Keratinocyte (primary cell): Measurements from ENCODE around the gene SUFU. TPM values are rescaled to one million over a fixed set of nuclear protein-coding genes. Genes with fewer than 3 reads are reported as not detected.

Experiments
- DNase-seq: peaks from one replicate; pipeline ENCODE4 v3.0.0-alpha.2; 2011; ENCODE audit warnings: low read depth, missing footprints, low spot score
- FAIRE-seq: peaks from 2 replicates; lab custom pipeline; 2011; peaks lifted over from hg19 to GRCh38; lab: Jason Lieb, UNC
- H2AFZ ChIP-seq: 2 replicates; pipeline ENCODE4 v1.6.0; 2012; ENCODE audit warnings: low read length, control low read depth, inconsistent platforms; ENCODE audit not compliant: control insufficient read depth
- H3K27ac ChIP-seq: 2 replicates; pipeline ENCODE4 v1.5.1; 2011; ENCODE audit warnings: low read length; ENCODE audit not compliant: control insufficient read depth, insufficient read depth
- H3K27me3 ChIP-seq: 3 replicates; pipeline ENCODE4 v1.6.0; 2011; ENCODE audit warnings: low read length; ENCODE audit not compliant: control insufficient read depth, insufficient read depth; ENCODE audit errors: extremely low read depth
- H3K36me3 ChIP-seq, 2 experiments: 2 replicates in 1 of 2; 3 replicates in 1 of 2; pipeline ENCODE4 v1.5.1; 2011; ENCODE audit warnings: low read length in 2 of 2, mild to moderate bottlenecking in 1 of 2; ENCODE audit not compliant: control insufficient read depth in 2 of 2, insufficient read depth in 2 of 2; ENCODE audit errors: extremely low read depth in 1 of 2
- H3K4me1 ChIP-seq: 3 replicates; pipeline ENCODE4 v1.5.1; 2011; ENCODE audit warnings: low read length; ENCODE audit not compliant: control insufficient read depth, insufficient read depth; ENCODE audit errors: extremely low read depth
- H3K4me2 ChIP-seq: 3 replicates; pipeline ENCODE4 v1.6.0; 2011; ENCODE audit warnings: low read depth, low read length; ENCODE audit not compliant: control insufficient read depth, insufficient read depth; ENCODE audit errors: extremely low read depth
- H3K4me3 ChIP-seq, 3 experiments: fragments of 200-600 bp in 1 of 3; sonication (generic) in 1 of 3; 2 replicates in 2 of 3; 3 replicates in 1 of 3; pipeline ENCODE4 v1.5.1; 2011 to 2016; ENCODE audit warnings: low read length in 3 of 3, mild to moderate bottlenecking in 3 of 3, control low read depth in 2 of 3, inconsistent platforms in 1 of 3, low read depth in 1 of 3, mixed read lengths in 1 of 3, mixed run types in 1 of 3, moderate library complexity in 1 of 3; ENCODE audit not compliant: control insufficient read depth in 2 of 3, insufficient read depth in 2 of 3; ENCODE audit errors: extremely low read depth in 1 of 3
- H3K79me2 ChIP-seq: 2 replicates; pipeline ENCODE4 v1.6.0; 2012; ENCODE audit warnings: low read length; ENCODE audit not compliant: control insufficient read depth, insufficient read depth
- H3K9ac ChIP-seq: 3 replicates; pipeline ENCODE4 v1.6.0; 2011; ENCODE audit warnings: low read length; ENCODE audit not compliant: control insufficient read depth, insufficient read depth; ENCODE audit errors: extremely low read depth
- H3K9me1 ChIP-seq: 3 replicates; pipeline ENCODE4 v1.6.0; 2011; ENCODE audit warnings: low read length; ENCODE audit not compliant: control insufficient read depth, insufficient read depth; ENCODE audit errors: extremely low read depth
- H3K9me3 ChIP-seq: 2 replicates; pipeline ENCODE4 v1.5.1; 2012; ENCODE audit warnings: low read depth, low read length; ENCODE audit not compliant: control insufficient read depth
- H4K20me1 ChIP-seq: 3 replicates; pipeline ENCODE4 v1.6.0; 2011; ENCODE audit warnings: low read length; ENCODE audit not compliant: control insufficient read depth, insufficient read depth; ENCODE audit errors: extremely low read depth
- EZH2 ChIP-seq: IDR thresholded peaks from one replicate; pipeline ENCODE4 v1.6.1; 2012; ENCODE audit warnings: inconsistent platforms, mild to moderate bottlenecking, low read length, moderate library complexity
- dilution Hi-C: fragments of 300-500 bp; cut with MboI; formaldehyde crosslinking; loops from one replicate; pipeline ENCODE4 v1.7.0; 2020; ENCODE audit warnings: low sequenced_read_pairs; ENCODE audit not compliant: extremely low pct_ligation_motif_present
- polyA plus RNA-seq, 5 experiments: library from polyadenylated mRNA; depleted of rRNA in 3 of 5; stranded (reverse) in 3 of 5; stranded (forward) in 1 of 5; unstranded in 1 of 5; fragments of >200 nt; gene quantifications; 1 replicate in 1 of 5; 2 replicates in 3 of 5; 3 replicates in 1 of 5; pipeline versions ENCODE4 v1.2.1 to v1.2.3, GENCODE V29; 2011 to 2012; ENCODE audit warnings: missing spikeins in 2 of 5, low read depth in 1 of 5, low replicate concordance in 1 of 5
- TF ChIP-seq, protein P1 (sequence below), 3 experiments: IDR thresholded peaks in 1 of 3; conservative IDR thresholded peaks in 1 of 3; optimal IDR thresholded peaks in 1 of 3; 2 replicates in 2 of 3; 3 replicates in 1 of 3; pipeline versions ENCODE3 to v1.5.1; 2011; ENCODE audit warnings: low read length in 3 of 3, mild to moderate bottlenecking in 3 of 3, moderate library complexity in 2 of 3, control low read depth in 1 of 3, inconsistent platforms in 1 of 3; ENCODE audit not compliant: insufficient read depth in 2 of 3; ENCODE audit errors: extremely low read depth in 1 of 3

Gene SUFU
- polyA plus RNA-seq, 1 donor (not counting 4 experiments of a cell fraction or from before 2014, with no cell fraction given), result 3.7 TPM

DNA sequence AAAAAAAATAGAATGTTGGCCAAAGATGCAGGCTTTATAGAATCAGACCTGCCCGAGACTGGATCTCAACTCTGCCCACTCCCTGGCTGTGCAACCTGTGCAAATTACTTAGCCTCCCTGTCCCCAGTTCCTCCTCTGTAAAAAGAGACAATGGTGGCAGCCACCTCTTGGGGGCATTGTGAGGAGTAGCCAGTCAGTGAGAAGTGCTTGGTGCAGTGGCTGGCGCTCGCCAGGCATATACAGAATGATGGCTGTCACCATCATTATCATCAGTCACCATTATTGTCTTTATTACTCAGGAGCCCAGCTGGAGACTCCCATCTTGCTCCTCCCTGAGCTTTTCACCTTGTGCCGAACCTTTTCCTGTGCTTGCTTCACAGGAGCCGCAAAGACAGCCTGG lies 111.1 kb downstream of the SUFU start:
- Histone ChIP-seq H3K4me3 (no peak overlapping the region), H3K9me3 (no peaks in the 10 kb centered on the region), H3K27me3 (no peaks in the 10 kb centered on the region), H3K79me2 (no peaks in the 10 kb centered on the region), H3K4me1 (peaks cover 11% of the 10 kb centered on the region), H3K9ac (no peak overlapping the region), H3K4me2 (no peak overlapping the region), H3K9me1 (no peaks in the 10 kb centered on the region), H4K20me1 (no peaks in the 10 kb centered on the region), H2AFZ (no peak overlapping the region), H3K36me3 (peaks cover 6 to 11% of the 10 kb centered on the region in 2 experiments), H3K27ac (no peak overlapping the region)
- DNase-seq (no peak), FAIRE-seq (no peak)
- dilution Hi-C loops, result no loop called here
- no peak for TF ChIP-seq EZH2
- TF ChIP-seq, protein P1, sequence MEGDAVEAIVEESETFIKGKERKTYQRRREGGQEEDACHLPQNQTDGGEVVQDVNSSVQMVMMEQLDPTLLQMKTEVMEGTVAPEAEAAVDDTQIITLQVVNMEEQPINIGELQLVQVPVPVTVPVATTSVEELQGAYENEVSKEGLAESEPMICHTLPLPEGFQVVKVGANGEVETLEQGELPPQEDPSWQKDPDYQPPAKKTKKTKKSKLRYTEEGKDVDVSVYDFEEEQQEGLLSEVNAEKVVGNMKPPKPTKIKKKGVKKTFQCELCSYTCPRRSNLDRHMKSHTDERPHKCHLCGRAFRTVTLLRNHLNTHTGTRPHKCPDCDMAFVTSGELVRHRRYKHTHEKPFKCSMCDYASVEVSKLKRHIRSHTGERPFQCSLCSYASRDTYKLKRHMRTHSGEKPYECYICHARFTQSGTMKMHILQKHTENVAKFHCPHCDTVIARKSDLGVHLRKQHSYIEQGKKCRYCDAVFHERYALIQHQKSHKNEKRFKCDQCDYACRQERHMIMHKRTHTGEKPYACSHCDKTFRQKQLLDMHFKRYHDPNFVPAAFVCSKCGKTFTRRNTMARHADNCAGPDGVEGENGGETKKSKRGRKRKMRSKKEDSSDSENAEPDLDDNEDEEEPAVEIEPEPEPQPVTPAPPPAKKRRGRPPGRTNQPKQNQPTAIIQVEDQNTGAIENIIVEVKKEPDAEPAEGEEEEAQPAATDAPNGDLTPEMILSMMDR (optimal IDR thresholded peaks at IDR 0.05 in 1 of 3, IDR thresholded peaks at IDR 0.05 in 1 of 3, conservative IDR thresholded peaks at IDR 0.05 in 1 of 3; ENCODE audit: extremely low read depth in 1 of 3, insufficient read depth in 2 of 3, low read length in 3 of 3), result no peak

DNA sequence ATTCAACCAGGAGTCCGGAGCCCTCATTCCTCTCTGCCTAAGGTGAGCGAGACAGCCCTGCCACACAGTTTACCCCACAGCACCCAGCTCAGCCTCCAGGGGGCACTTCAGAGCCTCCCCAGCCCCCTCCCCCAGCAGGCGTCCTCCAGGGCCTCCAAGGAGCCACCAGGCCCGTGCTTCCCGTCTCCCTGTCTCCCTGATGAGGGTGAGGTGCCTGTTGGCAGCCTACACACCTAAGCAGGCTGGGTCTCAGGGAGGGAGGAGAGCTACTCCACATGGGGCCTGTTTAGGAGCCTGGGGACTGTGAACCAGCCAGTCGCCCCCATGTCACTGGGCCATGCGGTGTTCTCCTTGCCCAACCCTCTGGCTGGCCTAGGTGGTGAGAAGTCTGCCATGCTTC lies 111.6 kb downstream of the SUFU start:
- Histone ChIP-seq H3K27ac (no peak overlapping the region), H3K9me3 (no peaks in the 10 kb centered on the region), H4K20me1 (no peaks in the 10 kb centered on the region), H3K4me3 (no peak overlapping the region), H3K4me1 (peaks cover 15% of the 10 kb centered on the region), H3K9me1 (no peaks in the 10 kb centered on the region), H3K27me3 (no peaks in the 10 kb centered on the region), H3K36me3 (peaks cover 6 to 11% of the 10 kb centered on the region in 2 experiments), H3K79me2 (no peaks in the 10 kb centered on the region), H3K4me2 (no peak overlapping the region), H3K9ac (no peak overlapping the region), H2AFZ (no peak overlapping the region)
- TF ChIP-seq EZH2, result no peak
- TF ChIP-seq, protein P1 (optimal IDR thresholded peaks at IDR 0.05 in 1 of 3, IDR thresholded peaks at IDR 0.05 in 1 of 3, conservative IDR thresholded peaks at IDR 0.05 in 1 of 3; ENCODE audit: extremely low read depth in 1 of 3, insufficient read depth in 2 of 3, low read length in 3 of 3), result peak; percentile 42 to 56 (median 46)
- FAIRE-seq (no peak), DNase-seq (no peak)
- dilution Hi-C loops, result no loop called here
